Ascending aorta (tissue), 2 donors: ENCODE data around the gene ZBTB34. TPM values are rescaled to one million over a fixed set of nuclear protein-coding genes. Genes with fewer than 3 reads are reported as not detected.
"Not testable (repeated sequence)": the region's sequence is repeated elsewhere in the genome, so short reads cannot be mapped to it uniquely, and the experiment has no call there.

ENCODE experiments used
- DNase-seq, 2 donors: peaks; one replicate each; pipeline ENCODE4 v3.0.0-alpha.2; 2019; ENCODE audit warnings: low spot score in 2 of 2
- H3K27ac ChIP-seq, 2 donors: fragments of 200-600 bp; sonication (generic); one replicate each; pipeline ENCODE4 v1.5.1; 2016 to 2017; ENCODE audit warnings: mild to moderate bottlenecking in 1 of 2
- H3K27me3 ChIP-seq: fragments of 200-600 bp; sonication (generic); one replicate; pipeline ENCODE4 v1.5.1; 2017
- H3K36me3 ChIP-seq, 2 donors: fragments of 200-600 bp; sonication (generic); one replicate each; pipeline ENCODE4 v1.5.1; 2016
- H3K4me1 ChIP-seq, 2 donors: fragments of 200-600 bp; sonication (generic); one replicate each; pipeline ENCODE4 v1.5.1; 2016 to 2017; ENCODE audit warnings: mild to moderate bottlenecking in 1 of 2
- H3K4me3 ChIP-seq, 2 donors: fragments of 200-600 bp; sonication (generic); one replicate each; pipeline ENCODE4 v1.5.1; 2016 to 2017; ENCODE audit warnings: mild to moderate bottlenecking in 1 of 2
- H3K9me3 ChIP-seq, 2 donors: fragments of 200-600 bp; sonication (generic); one replicate each; pipeline ENCODE4 v1.5.1; 2016
- intact Hi-C: fragments of 100-400 bp; cut with DNase I; formaldehyde crosslinking; loops from one replicate; pipeline ENCODE4 v1.15.1; 2023
- total RNA-seq: library from RNA; depleted of rRNA; stranded (reverse); fragments of >200 nt; gene quantifications from one replicate; pipeline ENCODE4 v1.1.0, GENCODE V29; 2016
- TF ChIP-seq, protein P1 (sequence below), 3 experiments: fragments of 200-600 bp in 2 of 3; fragments of 450-650 bp in 1 of 3; sonication (generic) in 2 of 3; IDR thresholded peaks; one replicate each; pipeline ENCODE4 v1.5.1; 2016 to 2019; ENCODE audit warnings: antibody characterized with exemption in 3 of 3, mild to moderate bottlenecking in 1 of 3, moderate library complexity in 1 of 3

ZBTB34 gene
- total RNA-seq, 1 donor from 2014 or later = 8.9 TPM

- Histone ChIP-seq H3K4me1 (peaks cover 0 to 4% of the 10 kb centered on the region in 2 donors), H3K9me3 (peaks cover 2 to 33% of the 10 kb centered on the region in 2 donors), H3K27ac (no peak overlapping the region), H3K27me3 (no peaks in the 10 kb centered on the region), H3K4me3 (no peak overlapping the region), H3K36me3 (peaks cover 21 to 41% of the 10 kb centered on the region in 2 donors)
- intact Hi-C loops = no loop called here
- TF ChIP-seq, protein P1, sequence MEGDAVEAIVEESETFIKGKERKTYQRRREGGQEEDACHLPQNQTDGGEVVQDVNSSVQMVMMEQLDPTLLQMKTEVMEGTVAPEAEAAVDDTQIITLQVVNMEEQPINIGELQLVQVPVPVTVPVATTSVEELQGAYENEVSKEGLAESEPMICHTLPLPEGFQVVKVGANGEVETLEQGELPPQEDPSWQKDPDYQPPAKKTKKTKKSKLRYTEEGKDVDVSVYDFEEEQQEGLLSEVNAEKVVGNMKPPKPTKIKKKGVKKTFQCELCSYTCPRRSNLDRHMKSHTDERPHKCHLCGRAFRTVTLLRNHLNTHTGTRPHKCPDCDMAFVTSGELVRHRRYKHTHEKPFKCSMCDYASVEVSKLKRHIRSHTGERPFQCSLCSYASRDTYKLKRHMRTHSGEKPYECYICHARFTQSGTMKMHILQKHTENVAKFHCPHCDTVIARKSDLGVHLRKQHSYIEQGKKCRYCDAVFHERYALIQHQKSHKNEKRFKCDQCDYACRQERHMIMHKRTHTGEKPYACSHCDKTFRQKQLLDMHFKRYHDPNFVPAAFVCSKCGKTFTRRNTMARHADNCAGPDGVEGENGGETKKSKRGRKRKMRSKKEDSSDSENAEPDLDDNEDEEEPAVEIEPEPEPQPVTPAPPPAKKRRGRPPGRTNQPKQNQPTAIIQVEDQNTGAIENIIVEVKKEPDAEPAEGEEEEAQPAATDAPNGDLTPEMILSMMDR (IDR thresholded peaks at IDR 0.05) = no peak
- DNase-seq = no peak
These were observed 41.0 kb upstream of the ZBTB34 start for GRCh38 chr9:126819482-126819881.

DNA sequence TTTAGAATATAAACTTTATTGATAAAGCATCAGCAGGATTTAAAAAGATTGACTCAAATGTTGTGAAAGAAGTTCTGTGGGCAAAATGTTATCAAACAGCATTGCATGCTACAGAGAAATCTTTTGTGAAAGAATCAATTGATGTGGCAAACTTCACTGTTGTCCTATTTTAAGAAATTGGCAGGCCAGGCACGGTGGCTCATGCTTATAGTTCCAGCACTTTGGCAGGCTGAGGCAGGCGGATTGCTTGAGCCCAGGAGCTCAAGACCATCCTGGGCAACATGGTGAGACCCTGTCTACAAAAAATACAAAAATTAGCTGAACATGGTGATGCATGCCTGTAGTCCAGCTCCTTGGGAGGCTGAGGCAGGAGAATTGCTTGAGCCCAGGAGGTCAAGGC lies 38.2 kb upstream of the ZBTB34 start:
- intact Hi-C loops = no loop called here
- no peak overlapping the region for H3K27ac ChIP-seq

GRCh38 chr9:126822873-126823272 lies 37.6 kb upstream of the ZBTB34 start:
- no peaks in the 10 kb centered on the region for H3K27me3 ChIP-seq
- H3K27ac ChIP-seq = no peak overlapping the region
- TF ChIP-seq, protein P1 (IDR thresholded peaks at IDR 0.05) = no peak
- H3K4me3 ChIP-seq = no peak overlapping the region
- peaks cover 0 to 26% of the 10 kb centered on the region in 2 donors for H3K9me3 ChIP-seq
- peaks cover 23 to 26% of the 10 kb centered on the region in 2 donors for H3K36me3 ChIP-seq
- H3K4me1 ChIP-seq = peaks cover 0 to 4% of the 10 kb centered on the region in 2 donors
- DNase-seq = no peak
- intact Hi-C loops = no loop called here

More for the DNA sequence above, 38.2 kb upstream of the ZBTB34 start:
- Histone ChIP-seq H3K36me3 (peaks cover 18 to 27% of the 10 kb centered on the region in 2 donors), H3K4me3 (no peak overlapping the region), H3K4me1 (peaks cover 0 to 4% of the 10 kb centered on the region in 2 donors), H3K27me3 (no peaks in the 10 kb centered on the region), H3K9me3 (peaks cover 0 to 27% of the 10 kb centered on the region in 2 donors)
- no peak for DNase-seq
- TF ChIP-seq, protein P1 (IDR thresholded peaks at IDR 0.05) = no peak

- H3K27me3 ChIP-seq, H3K4me1 ChIP-seq, H3K4me3 ChIP-seq, DNase-seq, intact Hi-C loops, H3K27ac ChIP-seq: not testable (repeated sequence)
- H3K36me3 ChIP-seq = peaks cover 15 to 17% of the 10 kb centered on the region in 2 donors
- H3K9me3 ChIP-seq = peaks cover 0 to 14% of the 10 kb centered on the region in 2 donors
These were observed 36.4 kb upstream of the ZBTB34 start for GRCh38 chr9:126824052-126824451.

DNA sequence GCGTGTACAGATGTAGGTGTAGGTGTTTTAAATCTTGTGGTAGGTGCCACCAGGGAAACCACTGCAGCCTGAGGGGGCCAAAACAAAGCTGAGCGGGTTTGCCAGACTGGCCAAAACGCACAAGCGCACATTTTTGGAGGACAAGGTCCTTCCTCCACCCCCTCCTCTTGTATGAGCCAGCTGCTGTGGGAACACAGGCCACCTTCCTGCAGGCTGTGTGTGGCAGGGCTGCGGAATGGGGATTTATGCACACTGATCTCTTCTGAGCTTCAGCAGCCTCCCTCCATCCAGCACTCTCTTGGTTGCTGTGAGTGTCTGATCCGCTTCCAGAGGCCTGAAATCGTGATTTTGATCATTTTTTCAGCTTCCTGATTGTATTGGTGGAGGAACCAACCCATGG lies 33.2 kb upstream of the ZBTB34 start:
- no peak for DNase-seq
- peaks cover 10 to 12% of the 10 kb centered on the region in 2 donors for H3K36me3 ChIP-seq
- intact Hi-C loops = no loop called here
- no peak overlapping the region for H3K4me3 ChIP-seq
- TF ChIP-seq, protein P1 (IDR thresholded peaks at IDR 0.05) = no peak
- peaks cover 0 to 3% of the 10 kb centered on the region in 2 donors for H3K4me1 ChIP-seq
- H3K9me3 ChIP-seq = no peaks in the 10 kb centered on the region
- no peak overlapping the region for H3K27ac ChIP-seq
- H3K27me3 ChIP-seq = no peaks in the 10 kb centered on the region

- no peaks in the 10 kb centered on the region for H3K4me1 ChIP-seq
- intact Hi-C loops = no loop called here
- no peaks in the 10 kb centered on the region for H3K9me3 ChIP-seq
- peaks cover 21 to 23% of the 10 kb centered on the region in 2 donors for H3K36me3 ChIP-seq
- H3K4me3 ChIP-seq = no peak overlapping the region
- TF ChIP-seq, protein P1 (IDR thresholded peaks at IDR 0.05) = no peak
- no peak overlapping the region for H3K27ac ChIP-seq
- DNase-seq = no peak
- no peaks in the 10 kb centered on the region for H3K27me3 ChIP-seq
These were observed 31.4 kb upstream of the ZBTB34 start for GRCh38 chr9:126829035-126829434.
